OCI-LY1 (cell line): ENCODE data around the gene CX3CL1.

ENCODE experiments used
- H2AFZ ChIP-seq: fragments of 200-600 bp; sonication (generic), shearing (Covaris generic); 2 replicates; pipeline ENCODE4 v1.6.0; 2014; ENCODE audit warnings: antibody characterized with exemption, mild to moderate bottlenecking, low read length
- H3F3A ChIP-seq: fragments of 200-600 bp; sonication (generic), shearing (Covaris generic); 2 replicates; pipeline ENCODE4 v1.6.0; 2014; ENCODE audit warnings: mild to moderate bottlenecking, antibody characterized with exemption, low read length, moderate library complexity; ENCODE audit not compliant: insufficient read depth
- H3K27ac ChIP-seq: fragments of 200-600 bp; sonication (generic); 2 replicates; pipeline ENCODE4 v1.5.1; 2014; ENCODE audit warnings: low read length, mixed run types, mild to moderate bottlenecking, low read depth; ENCODE audit not compliant: poor library complexity, severe bottlenecking
- H3K27me3 ChIP-seq: fragments of 200-600 bp; sonication (generic); 2 replicates; pipeline ENCODE4 v1.6.0; 2014; ENCODE audit warnings: antibody characterized with exemption, mild to moderate bottlenecking, low read length, moderate library complexity; ENCODE audit not compliant: insufficient read depth
- H3K36me3 ChIP-seq: fragments of 200-600 bp; sonication (generic); 2 replicates; pipeline ENCODE4 v1.6.1; 2014; ENCODE audit warnings: mild to moderate bottlenecking, antibody characterized with exemption, low read length, moderate library complexity, mixed read lengths; ENCODE audit not compliant: insufficient read depth
- H3K4me1 ChIP-seq: fragments of 200-600 bp; sonication (generic); 2 replicates; pipeline ENCODE4 v1.5.1; 2014; ENCODE audit warnings: mild to moderate bottlenecking, low read length, moderate library complexity; ENCODE audit not compliant: insufficient read depth, severe bottlenecking
- H3K4me2 ChIP-seq: fragments of 200-600 bp; sonication (generic), shearing (Covaris generic); 2 replicates; pipeline ENCODE4 v1.6.1; 2014; ENCODE audit warnings: low read length
- H3K4me3 ChIP-seq: fragments of 200-600 bp; sonication (generic); 2 replicates; pipeline ENCODE4 v1.5.1; 2014; ENCODE audit warnings: low read length, low read depth, mild to moderate bottlenecking, mixed read lengths; ENCODE audit not compliant: poor library complexity, severe bottlenecking
- H3K79me2 ChIP-seq: fragments of 200-600 bp; shearing (Covaris generic); 2 replicates; pipeline ENCODE4 v1.6.1; 2016; ENCODE audit warnings: mixed run types, low read length, mixed read lengths; ENCODE audit not compliant: insufficient read depth
- H3K9ac ChIP-seq: fragments of 200-600 bp; sonication (generic), shearing (Covaris generic); 2 replicates; pipeline ENCODE4 v1.6.1; 2014; ENCODE audit warnings: mild to moderate bottlenecking, low read length, mixed read lengths
- H3K9me2 ChIP-seq: fragments of 200-600 bp; sonication (generic), shearing (Covaris generic); 2 replicates; pipeline ENCODE4 v1.6.1; 2014; ENCODE audit warnings: low read depth, mild to moderate bottlenecking, low read length, mixed read lengths
- H3K9me3 ChIP-seq: fragments of 200-600 bp; shearing (Covaris generic); 2 replicates; pipeline ENCODE4 v1.6.1; 2014; ENCODE audit warnings: low read length, mixed read lengths
- H4K20me1 ChIP-seq: fragments of 200-600 bp; sonication (generic), shearing (Covaris generic); 2 replicates; pipeline ENCODE4 v1.6.0; 2016; ENCODE audit warnings: mild to moderate bottlenecking, low read length; ENCODE audit not compliant: insufficient read depth
- CTCF ChIP-seq: fragments of 200-600 bp; sonication (generic), shearing (Covaris generic); IDR thresholded peaks from 2 replicates; pipeline ENCODE4 v1.5.1; 2017; ENCODE audit warnings: mild to moderate bottlenecking, antibody characterized with exemption, low read length, moderate library complexity, mixed read lengths
- EZH2 ChIP-seq: fragments of 200-600 bp; sonication (generic), shearing (Covaris generic); IDR thresholded peaks from 2 replicates; pipeline ENCODE4 v1.8.0; 2017; ENCODE audit warnings: borderline replicate concordance, mixed run types, mild to moderate bottlenecking, antibody characterized with exemption, low read length, moderate library complexity, mixed read lengths

Gene CX3CL1

GRCh38 chr16:57357330-57358085 is 14.8 kb upstream of the CX3CL1 start:
- Histone ChIP-seq H4K20me1 (no peaks in the 10 kb centered on the region), H3K9me3 (no peaks in the 10 kb centered on the region), H2AFZ (no peak overlapping the region), H3K9ac (no peak overlapping the region), H3F3A (no peaks in the 10 kb centered on the region), H3K36me3 (no peaks in the 10 kb centered on the region), H3K4me3 (no peak overlapping the region), H3K4me1 (no peaks in the 10 kb centered on the region), H3K4me2 (no peak overlapping the region), H3K79me2 (no peaks in the 10 kb centered on the region), H3K27ac (no peak overlapping the region), H3K27me3 (no peaks in the 10 kb centered on the region), H3K9me2 (no peaks in the 10 kb centered on the region)
- no peak for TF ChIP-seq EZH2
- TF ChIP-seq CTCF = no peak

GRCh38 chr16:57358086-57358420 is 14.2 kb upstream of the CX3CL1 start:
- no peak overlapping the region for H2AFZ ChIP-seq
- no peaks in the 10 kb centered on the region for H3K9me3 ChIP-seq
- no peak overlapping the region for H3K4me3 ChIP-seq
- no peaks in the 10 kb centered on the region for H3K36me3 ChIP-seq
- H3K9me2 ChIP-seq = no peaks in the 10 kb centered on the region
- no peaks in the 10 kb centered on the region for H4K20me1 ChIP-seq
- H3K27me3 ChIP-seq = no peaks in the 10 kb centered on the region
- no peaks in the 10 kb centered on the region for H3F3A ChIP-seq
- H3K4me1 ChIP-seq = no peaks in the 10 kb centered on the region
- no peak overlapping the region for H3K9ac ChIP-seq
- TF ChIP-seq CTCF (no peak), EZH2 (no peak)
- H3K4me2 ChIP-seq = no peak overlapping the region
- H3K27ac ChIP-seq = no peak overlapping the region
- no peaks in the 10 kb centered on the region for H3K79me2 ChIP-seq

- Histone ChIP-seq H3K4me2 (no peak within 1 kb of the TSS), H3K9ac (no peak within 1 kb of the TSS), H3F3A (no peaks in the 10 kb centered on the region), H3K9me2 (no peaks in the 10 kb centered on the region), H3K9me3 (no peaks in the 10 kb centered on the region), H3K27ac (no peak within 1 kb of the TSS), H3K36me3 (no peaks in the 10 kb centered on the region), H2AFZ (no peak within 1 kb of the TSS), H3K4me1 (no peaks in the 10 kb centered on the region), H4K20me1 (no peaks in the 10 kb centered on the region), H3K27me3 (no peaks in the 10 kb centered on the region), H3K4me3 (no peak within 1 kb of the TSS), H3K79me2 (no peaks in the 10 kb centered on the region)
- no peak for TF ChIP-seq CTCF
- no peak for TF ChIP-seq EZH2
These were observed 13.7 kb upstream of the CX3CL1 start, which contains the start of gene CCL22 for GRCh38 chr16:57358527-57359095. TSS of gene CCL22 (plus strand) at chr16:57358783. CDS start at chr16:57358817, 34 bp downstream.
